Hepatic stellate cell (primary cell): ENCODE data around the gene CNGA1.
"Not testable (repeated sequence)": the region's sequence is repeated elsewhere in the genome, so short reads cannot be mapped to it uniquely, and the experiment has no call there.

Experiments used
- DNase-seq: peaks from one replicate; pipeline ENCODE4 v3.0.0; 2011; ENCODE audit warnings: low spot score

Gene CNGA1

GRCh38 chr4:48030470-48030869 is 14.0 kb upstream of the CNGA1 start:
- DNase-seq: no peak

GRCh38 chr4:48028696-48029095 is 12.2 kb upstream of the CNGA1 start:
- DNase-seq: no peak

GRCh38 chr4:48027653-48028052 is 11.2 kb upstream of the CNGA1 start:
- no peak for DNase-seq

GRCh38 chr4:48025005-48025404 is 8.5 kb upstream of the CNGA1 start:
- DNase-seq: peak; percentile 12

- DNase-seq: no peak
Measured at GRCh38 chr4:48024522-48024921, 8.0 kb upstream of the CNGA1 start.

DNA sequence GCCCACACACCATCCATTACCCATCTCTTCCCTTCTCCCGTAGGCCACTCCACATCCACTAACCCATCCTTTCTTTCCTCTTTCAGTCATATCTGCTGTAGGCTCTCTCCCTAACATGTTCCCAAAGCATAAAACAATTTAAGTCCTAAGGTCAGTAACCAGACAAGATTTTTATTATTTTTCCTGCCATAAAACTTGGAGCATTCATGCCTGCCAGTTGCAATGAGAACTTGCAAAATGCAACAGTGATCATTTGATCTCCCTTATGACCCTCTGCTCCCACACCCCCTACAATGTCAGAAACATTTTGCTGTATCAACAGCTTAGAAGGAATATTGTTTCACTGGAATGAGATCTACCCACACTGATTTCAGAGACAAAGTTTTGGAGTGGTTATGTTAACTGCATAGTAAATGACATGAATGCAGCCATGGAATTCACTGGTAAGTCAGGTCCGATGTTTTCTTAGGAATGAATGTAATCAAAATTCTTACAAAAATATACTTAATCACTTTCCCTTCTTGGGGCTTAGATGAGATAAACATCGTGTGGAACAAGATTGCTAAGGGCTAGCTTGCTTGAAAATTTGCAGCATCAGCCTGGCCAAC is 5.8 kb upstream of the CNGA1 start:
- DNase-seq: no peak

GRCh38 chr4:48021100-48021499 is 4.6 kb upstream of the CNGA1 start:
- DNase-seq: no peak

DNA sequence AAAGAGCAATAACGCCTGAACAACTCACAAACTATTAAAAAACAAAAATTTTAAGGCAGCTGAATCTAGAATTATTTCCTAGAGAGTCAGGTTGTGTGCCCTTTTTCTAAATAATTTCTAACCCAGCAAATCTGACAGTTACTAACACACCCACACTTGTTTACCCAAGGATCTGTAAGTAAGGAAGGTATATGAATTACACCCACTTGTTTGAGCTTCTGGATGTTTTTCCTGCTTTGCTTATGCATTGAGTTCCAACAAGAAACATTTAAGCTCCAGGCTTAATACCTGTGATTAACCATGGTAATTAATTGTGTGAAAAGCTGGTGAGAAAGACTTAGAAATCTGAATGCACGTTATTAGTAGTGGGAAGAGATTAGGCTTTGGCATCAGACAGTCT is 1.6 kb upstream of the CNGA1 start:
- no peak for DNase-seq

DNA sequence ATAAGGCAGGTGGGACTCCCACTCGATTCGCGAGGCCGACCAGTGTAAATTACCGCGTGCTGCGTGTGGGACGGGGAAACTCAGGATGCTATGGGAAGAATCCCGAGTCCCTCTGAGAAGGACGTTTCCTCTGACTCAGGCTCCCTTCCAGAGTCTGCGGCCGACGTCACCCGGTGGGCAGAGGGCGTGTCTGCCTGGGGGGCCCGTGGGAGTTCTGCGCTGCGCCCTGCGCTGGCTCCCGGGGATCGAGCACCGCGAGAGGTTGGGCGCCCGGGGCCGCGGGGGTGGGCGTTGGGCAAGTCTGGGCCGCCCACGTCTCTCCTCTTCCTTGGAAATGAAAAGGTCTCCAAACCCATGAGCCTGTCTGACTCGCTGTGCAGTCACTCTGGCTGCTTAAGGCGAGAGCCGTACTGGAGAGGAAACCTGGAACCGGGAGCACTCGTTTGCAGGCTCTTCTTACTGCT is 659 bp upstream of the CNGA1 start:
- DNase-seq: peak; percentile 77

DNA sequence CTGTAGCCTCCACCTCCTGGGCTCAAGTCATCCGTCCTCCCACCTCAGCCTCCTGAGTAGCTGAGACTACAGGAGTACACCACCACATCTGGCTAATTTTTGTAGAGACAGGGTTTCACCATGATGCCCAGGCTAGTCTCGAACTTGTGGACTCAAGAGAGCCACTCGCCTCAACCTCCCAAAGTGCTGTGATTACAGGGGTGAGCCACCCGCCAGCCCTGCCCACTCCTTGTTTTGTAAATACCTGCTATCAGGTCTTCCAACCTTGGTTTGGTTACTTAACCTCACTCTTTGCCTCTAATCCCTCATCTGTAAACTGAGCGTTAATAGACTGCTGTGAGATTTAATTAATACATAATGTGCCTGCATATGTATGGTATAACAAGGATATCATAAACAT is 803 bp downstream of the CNGA1 start:
- DNase-seq: no peak

DNA sequence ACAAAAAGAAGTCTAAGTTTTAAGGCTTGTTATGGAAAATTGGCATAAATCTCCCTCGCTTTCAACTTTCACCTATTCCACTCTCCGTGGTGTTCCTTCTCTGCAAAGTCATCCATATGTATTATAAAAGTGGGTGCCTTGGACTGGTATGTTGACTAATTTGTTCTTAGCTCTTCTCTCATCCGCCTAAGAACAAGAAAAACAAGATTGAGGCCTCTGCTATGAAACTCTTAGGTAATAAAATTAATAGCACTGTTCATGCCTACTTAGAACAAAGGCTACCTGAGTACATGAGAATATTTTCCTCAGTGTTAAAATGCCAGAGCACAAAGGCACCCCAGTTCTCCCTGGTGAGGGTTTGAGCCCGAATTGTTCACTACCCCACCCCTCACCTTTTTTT is 1.3 kb downstream of the CNGA1 start:
- no peak for DNase-seq

GRCh38 chr4:48012824-48013223 is 3.7 kb downstream of the CNGA1 start:
- DNase-seq: no peak

- no peak for DNase-seq
Measured at GRCh38 chr4:48011722-48012121, 4.8 kb downstream of the CNGA1 start.

- not testable (repeated sequence) for DNase-seq
Measured at GRCh38 chr4:48010906-48011305, 5.6 kb downstream of the CNGA1 start.

- DNase-seq: no peak
Measured at GRCh38 chr4:48008021-48008596, 8.4 kb downstream of the CNGA1 start.

GRCh38 chr4:48005781-48006180 is 10.7 kb downstream of the CNGA1 start:
- DNase-seq: no peak

DNA sequence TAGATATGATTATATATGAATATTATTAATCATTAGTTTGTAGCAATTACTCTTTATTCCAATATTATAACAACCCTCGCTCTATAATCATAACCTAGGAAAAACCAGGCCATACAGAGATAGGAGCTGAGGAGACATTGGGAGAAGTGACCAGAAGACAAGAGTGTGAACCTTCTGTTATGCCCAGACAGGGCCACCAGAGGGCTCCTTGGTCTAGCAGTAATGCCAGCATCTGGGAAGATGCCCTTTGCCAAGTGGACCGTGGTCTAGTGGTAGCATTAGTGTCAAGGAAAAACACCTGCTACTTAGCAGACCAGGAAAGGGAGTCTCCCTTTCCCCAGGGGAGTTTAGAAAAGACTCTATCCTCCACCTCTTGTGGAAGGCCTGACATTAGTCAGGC is 12.9 kb downstream of the CNGA1 start:
- not testable (repeated sequence) for DNase-seq

GRCh38 chr4:48002267-48002666 is 14.2 kb downstream of the CNGA1 start:
- DNase-seq: no peak

DNA sequence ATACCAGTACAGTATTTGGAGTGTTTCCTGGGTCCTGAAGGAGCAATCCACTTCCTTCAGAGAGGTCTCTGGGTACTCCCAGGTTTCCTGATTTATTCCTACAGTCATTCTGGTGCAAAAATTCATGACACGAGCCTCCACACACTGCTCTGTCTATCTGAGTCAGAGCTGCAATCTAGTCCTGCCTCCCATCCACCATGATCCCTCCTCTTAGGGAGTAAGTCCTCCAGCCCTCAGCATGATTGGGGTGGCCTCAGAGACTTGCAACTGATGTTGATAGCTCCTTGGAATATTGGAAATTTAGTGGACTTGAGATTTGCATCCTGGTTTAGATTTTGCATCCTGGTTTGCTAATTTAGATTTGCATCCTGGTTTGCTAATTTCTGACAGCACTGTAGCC is 20.5 kb downstream of the CNGA1 start:
- DNase-seq: no peak

- not testable (repeated sequence) for DNase-seq
Measured at GRCh38 chr4:47992475-47992874, 24.0 kb downstream of the CNGA1 start.

DNA sequence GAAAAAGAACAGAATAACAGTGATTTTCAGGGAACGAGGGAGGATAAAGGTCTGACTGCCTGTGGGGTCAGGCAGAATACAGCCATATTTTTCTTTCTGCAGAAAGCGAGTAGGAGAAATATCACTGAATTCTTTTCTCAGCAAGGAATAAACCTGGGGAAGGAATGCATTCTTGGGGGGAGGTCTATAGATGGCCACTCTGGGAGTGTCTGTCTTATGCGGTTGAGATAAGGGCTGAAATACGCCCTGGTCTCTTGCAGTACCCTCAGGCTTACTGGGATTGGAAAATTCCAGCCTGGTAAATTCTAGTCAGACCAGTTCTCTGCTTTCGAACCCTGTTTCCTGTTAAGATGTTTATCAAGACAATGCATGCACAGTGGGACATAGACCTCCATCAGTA is 26.3 kb downstream of the CNGA1 start:
- no peak for DNase-seq

DNA sequence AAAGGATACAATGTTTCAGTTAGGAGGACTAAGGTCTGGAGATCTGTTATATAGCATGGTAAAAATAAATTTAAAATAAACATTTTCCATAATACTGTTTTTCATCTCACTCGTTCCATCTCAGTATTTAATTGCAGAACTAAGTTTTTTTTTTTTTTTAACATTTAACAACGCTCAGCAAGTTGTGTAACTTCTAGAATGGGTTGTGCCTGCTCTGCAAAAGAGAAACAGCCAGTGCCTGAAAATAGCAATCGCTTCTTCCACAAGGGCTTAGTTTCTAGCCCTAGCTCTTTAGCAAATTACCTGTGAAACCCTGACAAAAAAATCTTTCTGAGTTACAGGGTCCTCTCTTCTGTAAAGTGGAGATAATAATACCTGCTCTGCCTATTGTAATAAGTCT is 41.9 kb downstream of the CNGA1 start:
- no peak for DNase-seq

DNA sequence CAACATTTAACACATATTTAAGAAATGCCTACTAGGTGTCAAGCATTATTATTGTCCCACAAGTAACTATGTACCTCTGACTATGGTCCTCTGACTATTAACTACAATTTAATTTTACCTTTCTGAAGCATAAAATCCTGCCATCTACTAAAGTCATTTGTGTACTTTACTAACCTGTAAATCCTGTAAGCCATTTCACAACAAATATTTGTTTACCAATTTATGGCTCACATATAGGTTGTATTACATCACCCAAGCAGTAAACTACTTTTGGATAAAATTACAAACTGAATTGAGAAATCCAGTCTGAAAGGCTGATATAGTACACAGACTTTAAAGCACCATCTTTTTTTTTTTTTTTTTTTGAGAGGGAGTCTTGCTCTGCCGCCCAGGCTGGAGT is 43.8 kb downstream of the CNGA1 start:
- no peak for DNase-seq

DNA sequence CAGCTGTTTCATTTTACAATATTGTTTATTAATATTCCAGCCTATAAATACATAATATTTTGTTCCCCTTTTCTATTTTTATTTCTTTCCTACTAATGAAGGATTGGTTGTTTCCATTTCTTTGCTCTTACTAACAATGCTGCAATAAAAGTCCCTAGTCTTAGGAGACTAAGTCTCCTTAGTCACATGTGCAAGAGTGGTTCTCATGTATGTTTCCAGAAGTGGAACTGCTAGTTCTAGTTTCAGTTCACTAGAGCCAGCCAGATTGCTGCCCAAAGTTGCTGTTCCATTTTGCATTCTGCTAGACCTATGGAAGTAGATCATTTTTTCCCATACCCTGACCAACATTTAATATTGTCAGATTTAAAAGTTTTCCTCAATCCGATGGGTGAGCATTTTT is 44.3 kb downstream of the CNGA1 start:
- DNase-seq: no peak
